WTC11 (cell line): ENCODE results near the gene TMTC1. TPM values are rescaled to one million over a fixed set of nuclear protein-coding genes. Genes with fewer than 3 reads are reported as not detected.

Experiments
- ATAC-seq: fragments of 200-7000 bp; cut with Tn5 transposase; 2 replicates; pipeline ENCODE4 v1.10.0; 2021; ENCODE audit warnings: mild to moderate bottlenecking, moderate library complexity
- CTCF ChIA-PET: fragments of 300-600 bp; sonication (Branson Sonifier 250); formaldehyde crosslinking; loops from one replicate; lab custom pipeline; 2021; ENCODE audit warnings: antibody characterized with exemption; lab: Charles Lee
- POLR2A ChIA-PET: fragments of 350-600 bp; sonication (Branson Sonifier 250); formaldehyde crosslinking; loops from one replicate; lab custom pipeline; 2021; ENCODE audit warnings: antibody characterized with exemption; lab: Charles Lee
- DNase-seq: peaks from one replicate; pipeline ENCODE4 v3.0.0; 2021; ENCODE audit warnings: low spot score
- H3K27ac Mint-ChIP-seq: 2 replicates; pipeline ENCODE4 v1.8.0; 2021; ENCODE audit warnings: mixed read lengths
- H3K27me3 Mint-ChIP-seq: 2 replicates; pipeline ENCODE4 v1.8.0; 2021; ENCODE audit warnings: low read depth, mild to moderate bottlenecking, moderate library complexity, mixed read lengths
- H3K36me3 Mint-ChIP-seq: 2 replicates; pipeline ENCODE4 v1.8.0; 2021; ENCODE audit warnings: mixed read lengths
- H3K4me1 Mint-ChIP-seq: 2 replicates; pipeline ENCODE4 v1.8.0; 2022; ENCODE audit warnings: mixed read lengths
- H3K4me3 Mint-ChIP-seq: 2 replicates; pipeline ENCODE4 v1.8.0; 2021; ENCODE audit warnings: mild to moderate bottlenecking, moderate library complexity, mixed read lengths
- H3K9me3 Mint-ChIP-seq: 2 replicates; pipeline ENCODE4 v1.8.0; 2021; ENCODE audit warnings: mixed read lengths
- ATF2 ChIP-seq: sonication (generic); formaldehyde crosslinking; IDR thresholded peaks from 2 replicates; pipeline ENCODE4 v1.8.1; 2022; ENCODE audit warnings: low read depth, missing genetic modification reagents, borderline replicate concordance
- EMX1 ChIP-seq: fragments of 250-450 bp; sonication (Bioruptor Pico); IDR thresholded peaks from 2 replicates; pipeline ENCODE4 v1.8.0; 2021; ENCODE audit warnings: mild to moderate bottlenecking
- ESRRA ChIP-seq: sonication (generic); formaldehyde crosslinking; IDR thresholded peaks from 2 replicates; pipeline ENCODE4 v1.8.1; 2022; ENCODE audit warnings: mild to moderate bottlenecking, missing genetic modification reagents, borderline replicate concordance
- FOXP4 ChIP-seq: sonication (generic); formaldehyde crosslinking; IDR thresholded peaks from 2 replicates; pipeline ENCODE4 v1.8.0; 2022; ENCODE audit warnings: mild to moderate bottlenecking, missing genetic modification reagents
- HMGA2 ChIP-seq: fragments of 250-450 bp; sonication (Bioruptor Pico); IDR thresholded peaks from 2 replicates; pipeline ENCODE4 v1.4.0; 2021; ENCODE audit warnings: mild to moderate bottlenecking, moderate library complexity
- IRF1 ChIP-seq: sonication (generic); formaldehyde crosslinking; IDR thresholded peaks from 2 replicates; pipeline ENCODE4 v1.8.0; 2023; ENCODE audit warnings: missing genetic modification reagents
- IRF2 ChIP-seq: sonication (generic); formaldehyde crosslinking; IDR thresholded peaks from 2 replicates; pipeline ENCODE4 v1.8.0; 2022; ENCODE audit warnings: low read depth, missing genetic modification reagents, borderline replicate concordance
- KAT7 ChIP-seq: sonication (generic); formaldehyde crosslinking; IDR thresholded peaks from 2 replicates; pipeline ENCODE4 v1.8.1; 2023; ENCODE audit warnings: missing genetic modification reagents, mild to moderate bottlenecking, borderline replicate concordance
- NFE2L1 ChIP-seq: sonication (generic); formaldehyde crosslinking; IDR thresholded peaks from 2 replicates; pipeline ENCODE4 v1.8.1; 2023; ENCODE audit warnings: missing genetic modification reagents
- SOX15 ChIP-seq: fragments of 250-450 bp; sonication (Bioruptor Pico); IDR thresholded peaks from 2 replicates; pipeline ENCODE4 v1.9.0; 2021; ENCODE audit warnings: mild to moderate bottlenecking
- SP1 ChIP-seq: sonication (generic); formaldehyde crosslinking; conservative IDR thresholded peaks from 2 replicates; pipeline ENCODE4 v1.8.1; 2022; ENCODE audit warnings: missing genetic modification reagents
- TP53 ChIP-seq: sonication (generic); formaldehyde crosslinking; IDR thresholded peaks from 2 replicates; pipeline ENCODE4 v1.8.1; 2023; ENCODE audit warnings: mild to moderate bottlenecking, missing genetic modification reagents
- ZNF138 ChIP-seq: sonication (generic); formaldehyde crosslinking; conservative IDR thresholded peaks from 2 replicates; pipeline ENCODE4 v1.8.1; 2022; ENCODE audit warnings: mild to moderate bottlenecking, moderate library complexity, missing genetic modification reagents
- ZNF423 ChIP-seq: fragments of 250-450 bp; sonication (Bioruptor Pico); IDR thresholded peaks from 2 replicates; pipeline ENCODE4 v2.1.2; 2022; ENCODE audit warnings: mild to moderate bottlenecking, moderate library complexity
- ZNF512 ChIP-seq: sonication (generic); formaldehyde crosslinking; IDR thresholded peaks from 2 replicates; pipeline ENCODE4 v1.8.1; 2022; ENCODE audit warnings: missing genetic modification reagents, borderline replicate concordance
- ZNF671 ChIP-seq: fragments of 250-450 bp; sonication (Bioruptor Pico); IDR thresholded peaks from 2 replicates; pipeline ENCODE4 v1.8.0; 2021; ENCODE audit warnings: mild to moderate bottlenecking
- total RNA-seq: library from RNA; stranded (reverse); gene quantifications from 3 replicates; pipeline ENCODE4 v1.2.3, GENCODE V29; 2021
- TF ChIP-seq, protein P1 (sequence below): sonication (generic); formaldehyde crosslinking; IDR thresholded peaks from 2 replicates; pipeline ENCODE4 v1.8.1; 2023; ENCODE audit warnings: mild to moderate bottlenecking, moderate library complexity, missing genetic modification reagents
- TF ChIP-seq, protein P2 (sequence below): sonication (generic); formaldehyde crosslinking; IDR thresholded peaks from 2 replicates; pipeline ENCODE4 v1.8.1; 2023; ENCODE audit warnings: mild to moderate bottlenecking, missing genetic modification reagents
- TF ChIP-seq, protein P3 (sequence below): fragments of 250-450 bp; sonication (Bioruptor Pico); conservative IDR thresholded peaks from 2 replicates; pipeline ENCODE4 v1.9.0; 2021; ENCODE audit warnings: mild to moderate bottlenecking

TMTC1 gene
- total RNA-seq, 1 experiment from 2014 or later = 17.3 TPM

DNA sequence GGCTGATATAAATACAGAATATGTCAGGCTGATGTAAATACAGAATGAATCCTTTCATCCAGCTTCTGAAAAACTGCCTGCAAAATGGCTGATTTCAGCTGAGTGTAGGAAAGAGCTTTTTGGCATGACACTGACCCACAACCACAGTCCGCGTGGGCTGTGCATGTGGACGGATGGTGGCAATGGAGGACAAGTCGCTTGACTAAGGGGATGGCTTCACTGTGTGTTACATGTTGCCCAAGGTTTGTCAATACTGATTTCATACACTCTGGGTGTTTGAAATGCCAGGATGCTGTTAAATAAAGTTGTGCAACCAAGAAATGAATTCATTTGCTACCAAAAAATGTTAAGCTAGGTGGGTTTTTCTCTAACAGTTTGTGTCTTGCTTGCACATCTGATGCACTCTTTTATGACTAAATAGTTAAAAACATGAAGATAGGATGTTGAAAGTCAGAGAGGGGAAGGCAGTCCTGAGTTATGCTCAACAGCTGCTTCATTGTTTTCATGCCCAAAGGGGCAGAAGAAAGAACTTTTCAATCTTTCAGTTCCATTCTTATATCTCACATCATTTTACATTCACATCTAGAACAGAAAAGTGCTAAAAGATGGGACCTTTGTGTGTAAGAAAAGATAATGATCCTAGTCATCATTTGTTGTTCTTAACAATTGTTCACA is 249.8 kb downstream of the TMTC1 start (continued):
- no peak for TF ChIP-seq ZNF512 (CRISPR knock-in tag)
- TF ChIP-seq SOX15 = no peak

DNA sequence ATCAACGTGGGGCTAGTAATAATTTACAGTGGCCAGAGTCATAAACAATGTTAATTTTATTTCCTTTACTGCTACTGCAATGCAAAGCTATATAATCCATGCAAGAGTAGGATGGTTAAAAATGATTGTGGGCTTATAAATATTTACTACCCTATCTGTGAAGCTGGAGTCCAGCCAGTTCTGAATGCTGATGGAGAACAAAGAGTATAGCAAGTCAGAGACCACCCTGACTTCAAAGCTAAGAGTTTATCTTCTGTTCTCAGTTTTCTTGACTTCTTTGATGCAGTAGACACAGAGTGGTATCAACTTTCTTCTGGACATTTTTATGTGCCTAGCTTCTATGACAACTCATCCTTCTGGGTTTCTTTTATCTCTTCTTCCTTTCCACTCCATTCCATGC is 252.3 kb downstream of the TMTC1 start:
- TF ChIP-seq HMGA2 (CRISPR knock-in tag) (no peak), IRF2 (CRISPR knock-in tag) (no peak), TP53 (CRISPR knock-in tag) (no peak), ATF2 (CRISPR knock-in tag) (no peak), ZNF671 (CRISPR knock-in tag) (no peak), EMX1 (CRISPR knock-in tag) (no peak), ESRRA (CRISPR knock-in tag) (no peak), IRF1 (CRISPR knock-in tag) (no peak)
- TF ChIP-seq, protein P1, sequence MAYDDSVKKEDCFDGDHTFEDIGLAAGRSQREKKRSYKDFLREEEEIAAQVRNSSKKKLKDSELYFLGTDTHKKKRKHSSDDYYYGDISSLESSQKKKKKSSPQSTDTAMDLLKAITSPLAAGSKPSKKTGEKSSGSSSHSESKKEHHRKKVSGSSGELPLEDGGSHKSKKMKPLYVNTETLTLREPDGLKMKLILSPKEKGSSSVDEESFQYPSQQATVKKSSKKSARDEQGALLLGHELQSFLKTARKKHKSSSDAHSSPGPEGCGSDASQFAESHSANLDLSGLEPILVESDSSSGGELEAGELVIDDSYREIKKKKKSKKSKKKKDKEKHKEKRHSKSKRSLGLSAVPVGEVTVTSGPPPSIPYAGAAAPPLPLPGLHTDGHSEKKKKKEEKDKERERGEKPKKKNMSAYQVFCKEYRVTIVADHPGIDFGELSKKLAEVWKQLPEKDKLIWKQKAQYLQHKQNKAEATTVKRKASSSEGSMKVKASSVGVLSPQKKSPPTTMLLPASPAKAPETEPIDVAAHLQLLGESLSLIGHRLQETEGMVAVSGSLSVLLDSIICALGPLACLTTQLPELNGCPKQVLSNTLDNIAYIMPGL (CRISPR knock-in tag) = no peak
- TF ChIP-seq, protein P2, sequence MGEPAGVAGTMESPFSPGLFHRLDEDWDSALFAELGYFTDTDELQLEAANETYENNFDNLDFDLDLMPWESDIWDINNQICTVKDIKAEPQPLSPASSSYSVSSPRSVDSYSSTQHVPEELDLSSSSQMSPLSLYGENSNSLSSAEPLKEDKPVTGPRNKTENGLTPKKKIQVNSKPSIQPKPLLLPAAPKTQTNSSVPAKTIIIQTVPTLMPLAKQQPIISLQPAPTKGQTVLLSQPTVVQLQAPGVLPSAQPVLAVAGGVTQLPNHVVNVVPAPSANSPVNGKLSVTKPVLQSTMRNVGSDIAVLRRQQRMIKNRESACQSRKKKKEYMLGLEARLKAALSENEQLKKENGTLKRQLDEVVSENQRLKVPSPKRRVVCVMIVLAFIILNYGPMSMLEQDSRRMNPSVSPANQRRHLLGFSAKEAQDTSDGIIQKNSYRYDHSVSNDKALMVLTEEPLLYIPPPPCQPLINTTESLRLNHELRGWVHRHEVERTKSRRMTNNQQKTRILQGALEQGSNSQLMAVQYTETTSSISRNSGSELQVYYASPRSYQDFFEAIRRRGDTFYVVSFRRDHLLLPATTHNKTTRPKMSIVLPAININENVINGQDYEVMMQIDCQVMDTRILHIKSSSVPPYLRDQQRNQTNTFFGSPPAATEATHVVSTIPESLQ = no peak
- Mint-ChIP-seq H3K4me1 (0 out of 2 replicates have a peak, but pooled peaks cover 4% of the 10 kb centered on the region), H3K27me3 (no peaks in the 10 kb centered on the region), H3K9me3 (no peaks in the 10 kb centered on the region), H3K27ac (no peak overlapping the region), H3K36me3 (no peaks in the 10 kb centered on the region), H3K4me3 (no peak overlapping the region)
- no peak for DNase-seq
- ChIA-PET POLR2A (no interaction called here), CTCF (no interaction called here)
- ATAC-seq = no peak

DNA sequence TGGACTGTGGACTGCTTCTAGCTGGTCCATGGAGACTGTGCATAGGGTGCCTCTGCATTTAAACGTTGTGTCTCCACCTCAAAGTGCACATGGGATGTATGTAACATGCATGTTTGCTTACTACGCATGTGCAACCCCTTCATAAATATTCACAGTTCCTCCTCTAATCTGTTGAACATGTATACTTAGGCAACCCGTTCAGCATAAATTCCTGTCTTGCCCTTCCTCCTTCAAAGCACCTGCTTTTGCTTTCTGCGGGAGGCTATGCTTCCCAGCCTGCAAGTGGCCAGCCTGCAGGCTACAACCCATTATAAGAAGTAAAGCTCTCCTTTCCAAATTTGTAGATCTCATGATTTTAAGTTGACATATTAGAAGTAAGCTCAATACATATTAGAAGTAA is 253.3 kb downstream of the TMTC1 start:
- H3K9me3 Mint-ChIP-seq = no peaks in the 10 kb centered on the region
- no peaks in the 10 kb centered on the region for H3K27me3 Mint-ChIP-seq
- DNase-seq = no peak
- ATAC-seq = no peak
- POLR2A ChIA-PET = no interaction called here
- no peaks in the 10 kb centered on the region for H3K36me3 Mint-ChIP-seq
- no peak overlapping the region for H3K27ac Mint-ChIP-seq
- CTCF ChIA-PET = interaction anchor here (1.0 kb wide), 1 partner anchor 363 kb away, joined by 3 read pairs; no protein-coding TSS in a partner anchor
- H3K4me1 Mint-ChIP-seq = 0 out of 2 replicates have a peak, but pooled peaks cover 4% of the 10 kb centered on the region
- no peak overlapping the region for H3K4me3 Mint-ChIP-seq
- TF ChIP-seq NFE2L1 (no peak), FOXP4 (CRISPR knock-in tag) (no peak), ZNF423 (no peak), TP53 (CRISPR knock-in tag) (no peak), SP1 (no peak), ZNF138 (CRISPR knock-in tag) (no peak), KAT7 (no peak)
- TF ChIP-seq, protein P2 = no peak
- TF ChIP-seq, protein P3, sequence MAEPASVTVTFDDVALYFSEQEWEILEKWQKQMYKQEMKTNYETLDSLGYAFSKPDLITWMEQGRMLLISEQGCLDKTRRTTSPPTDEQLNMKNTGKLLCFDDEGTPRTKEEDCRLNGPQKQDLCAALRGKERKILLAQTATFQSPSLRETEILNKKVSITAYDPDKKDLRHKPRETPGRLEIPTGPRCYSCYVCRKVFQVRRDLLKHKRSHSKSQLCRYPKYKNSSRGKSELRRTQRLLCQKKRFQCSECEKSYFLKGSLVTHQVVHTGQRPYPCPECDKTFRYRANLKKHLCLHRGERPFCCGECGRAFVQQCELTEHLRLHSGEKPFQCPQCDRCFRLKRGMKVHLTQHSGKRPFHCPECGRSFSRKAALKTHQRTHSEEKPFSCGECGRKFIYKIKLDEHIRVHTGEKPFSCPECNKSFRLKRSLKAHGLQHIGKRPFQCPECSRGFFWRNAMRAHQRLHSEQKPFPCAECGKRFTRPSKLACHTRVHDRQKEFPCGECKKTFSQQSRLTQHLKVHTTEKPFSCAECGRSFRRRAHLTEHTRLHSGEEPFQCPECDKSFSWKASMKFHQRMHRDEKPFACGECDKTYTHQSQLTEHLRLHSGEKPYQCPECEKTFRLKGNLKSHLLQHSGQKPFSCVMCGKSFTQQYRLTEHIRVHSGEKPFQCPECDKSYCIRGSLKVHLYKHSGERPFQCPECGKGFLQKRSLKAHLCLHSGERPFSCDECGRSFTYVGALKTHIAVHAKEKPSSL (CRISPR knock-in tag) = no peak
